PC-9 (cell line): ENCODE data around the gene GPD2. TPM values are rescaled to one million over a fixed set of nuclear protein-coding genes. Genes with fewer than 3 reads are reported as not detected.

Experiments used
- BruUV-seq: library from RNA; stranded (reverse); fragments of 400-500 nt; replicated peaks from 2 replicates; lab custom pipeline; 2021; lab: Mats Ljungman, UMichigan
- CTCF ChIA-PET: fragments of 300-600 bp; sonication (Branson Sonifier 250); formaldehyde crosslinking; loops from one replicate; lab custom pipeline; 2022; ENCODE audit warnings: antibody characterized with exemption; lab: Charles Lee
- POLR2A ChIA-PET: fragments of 300-600 bp; sonication (Branson Sonifier 250); formaldehyde crosslinking; loops from one replicate; lab custom pipeline; 2022; ENCODE audit warnings: antibody characterized with exemption; ENCODE audit not compliant: unreplicated experiment; lab: Charles Lee
- DNase-seq, 2 experiments: peaks; one replicate each; pipeline versions ENCODE4 v3.0.0 to v3.0.0-alpha.2; 2015 to 2022; ENCODE audit warnings: mixed read lengths in 1 of 2
- H2AFZ ChIP-seq: fragments of 200-600 bp; sonication (generic); 2 replicates; pipeline ENCODE4 v1.8.1; 2017; ENCODE audit warnings: antibody characterized with exemption
- H3F3A ChIP-seq: fragments of 200-600 bp; sonication (generic); 2 replicates; pipeline ENCODE4 v1.8.1; 2017; ENCODE audit warnings: antibody characterized with exemption, mild to moderate bottlenecking, low read depth; ENCODE audit not compliant: insufficient read depth
- H3K27ac ChIP-seq: fragments of 200-600 bp; sonication (generic); 2 replicates; pipeline ENCODE4 v1.6.1; 2016; ENCODE audit warnings: mixed run types
- H3K27me3 ChIP-seq: fragments of 200-600 bp; sonication (generic); 2 replicates; pipeline ENCODE4 v1.6.1; 2016; ENCODE audit warnings: low read depth, mixed run types; ENCODE audit not compliant: insufficient read depth
- H3K36me3 ChIP-seq: fragments of 200-600 bp; sonication (generic); 2 replicates; pipeline ENCODE4 v1.6.1; 2016; ENCODE audit warnings: low read depth, mixed run types
- H3K4me1 ChIP-seq: fragments of 200-600 bp; sonication (generic); replicated peaks from 2 replicates; pipeline ENCODE4 v1.6.1; 2016; ENCODE audit warnings: mixed run types; ENCODE audit not compliant: insufficient read depth
- H3K4me2 ChIP-seq: fragments of 200-600 bp; sonication (generic); 2 replicates; pipeline ENCODE4 v1.6.1; 2017; ENCODE audit warnings: mixed run types
- H3K4me3 ChIP-seq: fragments of 200-600 bp; sonication (generic); 2 replicates; pipeline ENCODE4 v1.6.1; 2016; ENCODE audit warnings: mixed run types
- H3K79me2 ChIP-seq: fragments of 200-600 bp; sonication (generic); 2 replicates; pipeline ENCODE4 v1.6.1; 2017; ENCODE audit warnings: low read depth, mixed run types
- H3K9me2 ChIP-seq: fragments of 200-600 bp; sonication (generic); 2 replicates; pipeline ENCODE4 v1.8.1; 2017; ENCODE audit warnings: mild to moderate bottlenecking; ENCODE audit not compliant: insufficient read depth
- H3K9me3 ChIP-seq: fragments of 200-600 bp; sonication (generic); 2 replicates; pipeline ENCODE4 v1.8.1; 2016; ENCODE audit warnings: low read depth; ENCODE audit not compliant: insufficient read depth
- H4K20me1 ChIP-seq: fragments of 200-600 bp; sonication (generic); 2 replicates; pipeline ENCODE4 v1.8.1; 2017; ENCODE audit not compliant: insufficient read depth
- CTCF ChIP-seq: fragments of 200-600 bp; sonication (generic); conservative IDR thresholded peaks from 2 replicates; pipeline ENCODE4 v1.6.1; 2017; ENCODE audit warnings: mixed run types, antibody characterized with exemption, mild to moderate bottlenecking, moderate library complexity
- EZH2 ChIP-seq: fragments of 200-600 bp; sonication (generic); IDR thresholded peaks from 2 replicates; pipeline ENCODE4 v1.8.0; 2017; ENCODE audit warnings: antibody characterized with exemption, low read depth
- intact Hi-C: fragments of 100-400 bp; cut with micrococcal nuclease; formaldehyde crosslinking; loops from one replicate; pipeline ENCODE4 v1.10.0; 2022; ENCODE audit not compliant: unreplicated experiment
- total RNA-seq: library from RNA; stranded (reverse); gene quantifications from 2 replicates; pipeline ENCODE4 v1.2.3, GENCODE V29; 2021

GPD2 gene
- total RNA-seq, 1 experiment from 2014 or later, result 47.1 TPM

- no peak for DNase-seq
- H3K4me3 ChIP-seq, result no peak overlapping the region
- no peak overlapping the region for H3K27ac ChIP-seq
- H3K9me2 ChIP-seq, result no peaks in the 10 kb centered on the region
- no peaks in the 10 kb centered on the region for H4K20me1 ChIP-seq
- no peak overlapping the region for H3K4me2 ChIP-seq
- H3K36me3 ChIP-seq, result no peaks in the 10 kb centered on the region
- no peaks in the 10 kb centered on the region for H3K9me3 ChIP-seq
- TF ChIP-seq EZH2 (no peak), CTCF (no peak)
- H3K4me1 ChIP-seq, result no peaks in the 10 kb centered on the region
- no TSS peak for BruUV-seq
- no peaks in the 10 kb centered on the region for H3F3A ChIP-seq
- ChIA-PET POLR2A (interaction anchor here (0.6 kb wide), 1 partner anchor 1862 kb away, joined by 4 read pairs; no protein-coding TSS in a partner anchor), CTCF (no interaction called here)
- no peaks in the 10 kb centered on the region for H3K27me3 ChIP-seq
- H3K79me2 ChIP-seq, result no peaks in the 10 kb centered on the region
- no peak overlapping the region for H2AFZ ChIP-seq
- intact Hi-C loops, result no loop called here
Measured at GRCh38 chr2:156540706-156541105, 104.5 kb downstream of the GPD2 start.

GRCh38 chr2:156541229-156541628 is 105.0 kb downstream of the GPD2 start:
- Histone ChIP-seq H2AFZ (no peak overlapping the region), H3K4me2 (no peak overlapping the region), H3K27me3 (no peaks in the 10 kb centered on the region), H3K4me1 (no peaks in the 10 kb centered on the region), H3F3A (no peaks in the 10 kb centered on the region), H3K27ac (no peak overlapping the region), H3K36me3 (no peaks in the 10 kb centered on the region), H3K9me2 (no peaks in the 10 kb centered on the region), H3K79me2 (no peaks in the 10 kb centered on the region), H3K4me3 (no peak overlapping the region), H4K20me1 (no peaks in the 10 kb centered on the region), H3K9me3 (no peaks in the 10 kb centered on the region)
- intact Hi-C loops, result no loop called here
- TF ChIP-seq EZH2 (no peak), CTCF (no peak)
- POLR2A ChIA-PET, result no interaction called here
- BruUV-seq, result no TSS peak
- CTCF ChIA-PET, result interaction anchor here (0.6 kb wide), 1 partner anchor 206 kb away, joined by 4 read pairs; no protein-coding TSS in a partner anchor
- DNase-seq, result no peak

GRCh38 chr2:156541706-156542105 is 105.5 kb downstream of the GPD2 start:
- Histone ChIP-seq H3F3A (no peaks in the 10 kb centered on the region), H3K36me3 (no peaks in the 10 kb centered on the region), H2AFZ (no peak overlapping the region), H3K27ac (no peak overlapping the region), H3K4me3 (no peak overlapping the region), H3K79me2 (no peaks in the 10 kb centered on the region), H3K9me2 (no peaks in the 10 kb centered on the region), H3K27me3 (no peaks in the 10 kb centered on the region), H3K4me1 (no peaks in the 10 kb centered on the region), H3K4me2 (no peak overlapping the region), H3K9me3 (no peaks in the 10 kb centered on the region), H4K20me1 (no peaks in the 10 kb centered on the region)
- no TSS peak for BruUV-seq
- DNase-seq, result no peak
- no peak for TF ChIP-seq EZH2
- no peak for TF ChIP-seq CTCF
- intact Hi-C loops, result no loop called here
- POLR2A ChIA-PET, result no interaction called here
- CTCF ChIA-PET, result interaction anchor here (0.6 kb wide), 1 partner anchor 207 kb away, joined by 4 read pairs; no protein-coding TSS in a partner anchor
